NB4 (cell line): ENCODE data around the gene MYO1B.

Experiments
- DNase-seq: peaks from one replicate; pipeline ENCODE4 v3.0.0; 2010; ENCODE audit warnings: low read depth
- H3K4me3 ChIP-seq: one replicate; pipeline ENCODE4 v1.5.1; 2011; ENCODE audit warnings: mild to moderate bottlenecking, low read depth, low read length, moderate library complexity
- MAX ChIP-seq: IDR thresholded peaks from 2 replicates; pipeline ENCODE4 v1.6.1; 2011; ENCODE audit warnings: low read depth, low read length
- MYC ChIP-seq: IDR thresholded peaks from 2 replicates; pipeline ENCODE4 v1.6.1; 2011; ENCODE audit warnings: low read depth, low read length
- POLR2A ChIP-seq: IDR thresholded peaks from 2 replicates; pipeline ENCODE4 v1.6.1; 2011; ENCODE audit warnings: mild to moderate bottlenecking; ENCODE audit not compliant: insufficient read length; ENCODE audit errors: extremely low read depth
- TF ChIP-seq, protein P1 (sequence below): IDR thresholded peaks from one replicate; pipeline ENCODE4 v1.5.1; 2012; ENCODE audit warnings: low read depth, low read length

Gene MYO1B

DNA sequence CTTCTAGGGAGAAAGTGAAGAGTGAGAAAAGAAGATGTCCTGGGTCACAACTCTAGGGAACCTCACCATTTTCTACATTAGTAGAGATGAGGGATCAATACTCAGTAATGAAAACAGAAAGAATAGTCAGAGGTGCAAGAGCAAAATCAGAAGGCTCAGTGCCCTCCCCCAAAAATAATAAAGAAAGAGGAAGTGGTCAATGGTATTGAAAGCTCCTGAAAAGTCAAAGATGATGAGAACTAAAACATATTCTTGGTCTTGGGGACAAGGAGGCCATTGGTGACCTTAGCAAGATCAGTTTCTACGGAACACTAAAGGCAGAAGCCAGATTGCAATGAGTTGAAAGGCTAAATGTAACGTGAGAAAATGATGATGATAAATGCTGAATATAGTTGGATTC lies 24.5 kb upstream of the MYO1B start:
- no peak overlapping the region for H3K4me3 ChIP-seq
- peak; percentile 64 for DNase-seq
- TF ChIP-seq MAX (no peak), MYC (no peak), POLR2A (no peak)
- TF ChIP-seq, protein P1, sequence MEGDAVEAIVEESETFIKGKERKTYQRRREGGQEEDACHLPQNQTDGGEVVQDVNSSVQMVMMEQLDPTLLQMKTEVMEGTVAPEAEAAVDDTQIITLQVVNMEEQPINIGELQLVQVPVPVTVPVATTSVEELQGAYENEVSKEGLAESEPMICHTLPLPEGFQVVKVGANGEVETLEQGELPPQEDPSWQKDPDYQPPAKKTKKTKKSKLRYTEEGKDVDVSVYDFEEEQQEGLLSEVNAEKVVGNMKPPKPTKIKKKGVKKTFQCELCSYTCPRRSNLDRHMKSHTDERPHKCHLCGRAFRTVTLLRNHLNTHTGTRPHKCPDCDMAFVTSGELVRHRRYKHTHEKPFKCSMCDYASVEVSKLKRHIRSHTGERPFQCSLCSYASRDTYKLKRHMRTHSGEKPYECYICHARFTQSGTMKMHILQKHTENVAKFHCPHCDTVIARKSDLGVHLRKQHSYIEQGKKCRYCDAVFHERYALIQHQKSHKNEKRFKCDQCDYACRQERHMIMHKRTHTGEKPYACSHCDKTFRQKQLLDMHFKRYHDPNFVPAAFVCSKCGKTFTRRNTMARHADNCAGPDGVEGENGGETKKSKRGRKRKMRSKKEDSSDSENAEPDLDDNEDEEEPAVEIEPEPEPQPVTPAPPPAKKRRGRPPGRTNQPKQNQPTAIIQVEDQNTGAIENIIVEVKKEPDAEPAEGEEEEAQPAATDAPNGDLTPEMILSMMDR = no peak

DNA sequence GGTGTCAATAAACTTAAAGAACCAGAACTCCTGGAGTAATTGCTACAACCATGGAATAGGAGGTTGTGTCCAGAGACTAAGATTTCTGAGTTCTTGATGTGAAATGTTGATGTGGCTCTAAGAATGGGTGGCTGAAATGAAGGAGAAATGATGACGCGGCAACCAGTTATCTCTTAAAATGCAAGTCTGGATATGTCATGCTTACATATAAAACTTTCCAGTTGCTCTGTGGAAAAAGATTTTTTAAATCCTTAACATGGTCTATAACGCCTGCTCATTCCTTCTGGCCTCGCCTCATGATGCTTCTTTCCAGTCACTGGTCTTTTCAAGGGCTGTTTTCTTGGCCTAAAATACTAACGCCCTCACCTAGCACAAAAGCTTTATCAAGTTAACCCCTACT lies 23.5 kb upstream of the MYO1B start:
- H3K4me3 ChIP-seq = no peak overlapping the region
- no peak for TF ChIP-seq MYC
- no peak for TF ChIP-seq POLR2A
- TF ChIP-seq MAX = no peak
- TF ChIP-seq, protein P1 = no peak
- no peak for DNase-seq

- H3K4me3 ChIP-seq = peak overlapping the region; percentile 25
- TF ChIP-seq POLR2A (no peak), MYC (peak; percentile 75; the same call in 1 of the 2 replicates), MAX (peak; percentile 40)
- TF ChIP-seq, protein P1 = no peak
- DNase-seq = peak; percentile 98
Measured at GRCh38 chr2:191222507-191222906, 22.7 kb upstream of the MYO1B start.

GRCh38 chr2:191222952-191223351 lies 22.3 kb upstream of the MYO1B start:
- DNase-seq = peak; percentile 54
- peak overlapping the region; percentile 25 for H3K4me3 ChIP-seq
- TF ChIP-seq, protein P1 = no peak
- TF ChIP-seq POLR2A (no peak), MYC (no peak), MAX (no peak)

GRCh38 chr2:191225126-191225525 lies 20.1 kb upstream of the MYO1B start:
- H3K4me3 ChIP-seq = no peak overlapping the region
- TF ChIP-seq MAX = no peak
- TF ChIP-seq, protein P1 = no peak
- no peak for TF ChIP-seq POLR2A
- TF ChIP-seq MYC = no peak
- no peak for DNase-seq

DNA sequence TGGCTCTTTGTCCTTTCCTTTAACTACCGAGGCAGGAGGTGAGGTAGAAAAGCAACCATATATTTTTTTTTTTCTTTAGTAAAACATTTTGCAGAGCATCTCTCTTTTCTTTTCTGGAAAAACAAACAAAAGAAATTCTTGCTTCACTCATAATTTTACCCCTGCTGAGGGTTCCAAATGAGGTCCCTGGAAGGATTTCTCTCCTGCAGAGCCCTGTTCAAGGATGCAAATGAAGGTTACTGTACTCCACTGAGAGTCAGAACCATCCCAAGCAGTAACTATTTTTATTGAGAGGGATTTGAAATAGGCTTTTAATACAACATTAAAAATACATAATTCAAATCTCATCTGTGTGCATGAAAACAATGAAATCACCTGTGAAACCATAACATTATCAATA lies 19.5 kb upstream of the MYO1B start:
- no peak overlapping the region for H3K4me3 ChIP-seq
- DNase-seq = no peak
- TF ChIP-seq MYC = no peak
- TF ChIP-seq MAX = no peak
- TF ChIP-seq, protein P1 = no peak
- TF ChIP-seq POLR2A = no peak
